ENCODE results near the gene EPG5.

EPG5 gene

DNA sequence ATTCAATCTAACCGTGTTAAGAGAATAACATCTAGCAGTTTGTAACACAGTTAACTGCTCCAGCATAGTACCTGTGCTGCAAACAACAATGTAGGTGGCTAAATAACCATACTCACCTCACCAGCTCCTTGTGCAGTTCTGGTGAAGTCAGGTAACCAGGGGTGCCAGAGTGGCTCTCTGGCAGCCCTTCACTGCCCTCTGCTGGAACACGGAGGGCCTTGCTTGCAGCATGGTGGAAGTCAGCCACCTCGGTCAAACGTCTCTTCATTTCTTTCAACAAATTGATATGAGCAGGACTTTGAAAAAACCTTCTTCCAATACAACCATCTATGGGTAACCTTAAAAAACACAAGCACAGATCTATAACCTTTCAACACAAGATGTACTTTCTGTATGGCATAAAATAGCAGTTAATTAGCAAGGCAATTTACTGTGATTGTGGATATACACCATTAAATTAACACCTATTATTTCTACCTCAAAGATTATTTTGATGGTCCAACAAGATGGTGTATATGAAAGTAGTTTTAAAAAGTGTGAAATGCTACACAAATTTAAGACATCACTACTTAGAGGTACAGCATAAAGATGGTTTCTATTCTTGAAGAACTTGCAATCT lies 56.6 kb downstream of the EPG5 start:
- peak; percentile 86 for DNase-seq

DNA sequence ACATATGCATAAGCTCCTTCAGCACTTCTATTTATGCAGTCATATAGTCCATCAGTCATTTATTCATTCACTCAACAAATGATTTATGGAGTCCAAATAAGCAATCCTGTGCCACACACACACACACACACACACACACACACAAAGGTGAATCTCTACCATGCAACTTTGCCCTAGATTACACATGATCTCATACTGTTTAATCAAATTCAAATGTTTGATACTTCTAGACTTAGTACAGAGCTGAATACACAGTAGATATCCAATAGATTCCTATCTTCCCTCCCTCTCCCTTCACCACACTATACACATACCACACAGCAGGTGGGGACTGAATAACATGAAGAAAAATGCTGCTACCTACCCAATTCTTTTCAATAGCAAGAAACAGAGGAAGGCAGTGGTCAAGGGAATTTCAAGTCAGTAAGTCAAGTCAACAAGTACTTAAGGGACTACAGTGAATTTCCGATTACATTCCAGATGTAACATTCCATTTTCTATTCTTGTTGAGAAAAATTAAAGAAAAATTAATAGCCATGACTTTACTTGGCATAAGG lies 65.4 kb downstream of the EPG5 start:
- DNase-seq, result no peak

DNA sequence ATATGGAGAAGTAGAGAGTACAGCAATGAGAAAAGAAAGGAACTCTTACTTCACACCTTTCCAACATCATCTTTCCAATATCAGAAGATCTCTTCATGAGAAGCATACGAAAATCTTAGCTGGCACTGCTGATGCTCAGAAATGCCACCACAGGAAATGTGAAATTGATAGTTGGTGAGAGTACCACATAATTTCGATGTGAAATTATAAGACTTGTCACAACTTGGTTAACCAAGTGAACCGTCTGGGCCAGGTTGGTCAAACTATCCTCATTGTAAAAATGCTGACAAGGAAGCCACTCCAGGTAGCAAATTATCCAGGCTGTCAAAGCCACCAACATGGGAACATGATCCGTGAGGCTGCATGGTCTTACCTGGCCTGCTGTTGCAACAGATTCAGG lies 66.5 kb downstream of the EPG5 start:
- no peak for DNase-seq

DNA sequence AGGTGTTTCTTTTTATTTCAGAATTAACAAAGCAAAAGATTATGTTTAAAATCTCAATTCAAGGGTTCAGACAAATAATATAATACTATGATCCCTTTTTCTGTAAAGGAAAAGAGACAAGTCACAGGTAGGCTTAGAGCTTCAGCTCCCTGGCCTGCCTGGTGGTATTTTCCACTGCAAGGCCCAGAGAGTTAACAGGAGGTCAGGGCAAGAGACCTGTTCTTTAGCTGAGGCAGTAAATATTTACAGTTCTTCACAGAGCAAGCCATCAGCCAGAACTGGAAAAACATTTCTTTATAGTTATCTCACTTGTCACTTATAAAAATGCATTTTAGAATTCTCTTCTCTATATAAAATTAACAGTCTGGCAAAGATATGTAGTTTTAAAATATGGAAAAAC lies 70.1 kb downstream of the EPG5 start:
- DNase-seq, result no peak

DNA sequence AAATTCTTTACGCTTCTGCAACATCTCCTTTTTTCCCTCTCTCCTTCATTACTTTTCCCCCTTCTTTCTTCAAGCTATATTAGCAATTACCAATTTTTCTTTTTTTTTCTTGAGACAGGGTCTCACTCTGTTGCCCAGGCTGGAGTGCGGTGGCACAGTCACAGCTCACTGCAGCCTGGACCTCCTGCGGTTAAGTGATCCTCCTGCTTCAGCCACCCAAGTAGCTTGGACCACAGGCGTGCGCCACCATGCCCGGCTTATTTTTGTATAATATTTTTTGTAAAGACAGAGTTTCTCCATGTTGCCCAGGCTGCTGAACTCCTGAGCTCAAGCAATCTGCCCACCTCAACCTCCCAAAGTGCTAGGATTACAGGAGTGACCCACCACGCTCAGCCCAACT lies 70.7 kb downstream of the EPG5 start:
- DNase-seq, result no peak

DNA sequence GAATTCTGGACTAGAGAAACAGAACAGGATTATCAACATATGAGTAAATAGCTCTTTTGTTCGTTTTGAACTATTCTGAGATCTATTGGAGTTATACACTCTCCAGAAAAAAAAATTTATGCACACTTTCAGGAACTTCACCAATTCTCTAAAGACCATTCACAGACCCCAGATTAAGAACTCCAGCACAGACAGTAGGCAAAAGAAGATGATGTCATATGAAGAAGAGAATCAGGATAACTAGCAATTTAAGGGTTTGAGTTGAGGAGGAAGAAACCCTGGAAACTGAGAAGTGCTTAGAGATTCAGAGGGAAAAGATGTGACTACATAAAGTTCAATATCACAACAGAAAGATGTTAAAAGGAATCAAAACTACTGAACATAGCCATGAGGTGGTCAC lies 71.8 kb downstream of the EPG5 start:
- no peak for DNase-seq

DNA sequence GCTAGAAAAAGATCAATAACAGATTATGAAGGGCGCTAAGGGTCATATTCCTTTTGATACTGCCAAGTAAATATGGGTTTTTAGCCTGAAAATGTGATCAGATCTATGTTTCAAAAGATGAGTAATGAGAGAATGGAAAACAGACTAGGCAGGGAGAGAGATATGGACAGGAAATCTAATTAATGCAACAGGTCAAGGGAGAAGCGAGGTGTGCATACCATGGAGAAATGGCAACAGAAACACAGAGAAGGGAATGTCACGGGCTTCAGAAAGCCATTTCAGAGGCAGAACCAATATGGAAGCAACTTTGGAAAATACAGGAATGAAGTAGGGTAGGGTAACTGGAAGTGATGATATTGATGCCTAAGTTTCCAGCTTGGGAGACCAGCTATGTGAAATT lies 72.3 kb downstream of the EPG5 start:
- DNase-seq, result no peak

DNA sequence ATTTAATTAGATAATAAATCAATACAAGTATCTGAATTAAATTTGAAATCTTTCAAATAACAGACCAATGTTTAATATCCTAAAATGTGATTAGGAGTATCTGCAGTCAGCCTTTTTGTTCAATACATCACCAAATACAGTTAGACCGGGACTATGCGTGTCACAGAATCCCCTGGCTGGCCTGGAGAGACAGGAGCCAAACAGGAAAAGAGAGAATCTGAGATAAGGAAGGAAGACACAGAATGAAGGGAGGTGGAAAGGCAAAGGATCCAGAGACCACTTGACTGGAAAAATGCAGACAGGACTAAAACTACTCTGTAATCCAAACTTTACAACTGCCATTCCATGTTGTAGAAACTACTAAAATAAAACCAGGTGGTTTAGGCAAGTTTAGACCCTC lies 75.3 kb downstream of the EPG5 start:
- no peak for DNase-seq

DNA sequence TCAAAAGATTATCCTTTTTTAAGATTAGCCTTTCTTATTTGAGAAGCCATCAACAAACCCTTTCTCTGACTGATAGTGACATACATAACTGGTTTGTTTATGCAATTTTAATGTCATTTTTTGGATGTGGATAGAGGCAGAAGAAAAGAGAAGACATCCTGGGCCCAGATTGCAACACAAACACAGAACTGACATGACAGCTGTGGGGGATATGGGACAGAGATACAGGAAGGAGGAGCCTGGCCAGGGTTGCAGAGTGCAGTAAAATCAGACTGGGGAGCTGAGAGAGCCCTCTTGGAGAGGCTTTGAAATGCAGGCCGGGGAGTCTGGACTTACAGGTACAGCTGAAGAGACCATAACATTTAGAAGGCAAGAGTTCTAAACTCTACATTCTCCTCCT lies 76.5 kb downstream of the EPG5 start:
- DNase-seq, result no peak

DNA sequence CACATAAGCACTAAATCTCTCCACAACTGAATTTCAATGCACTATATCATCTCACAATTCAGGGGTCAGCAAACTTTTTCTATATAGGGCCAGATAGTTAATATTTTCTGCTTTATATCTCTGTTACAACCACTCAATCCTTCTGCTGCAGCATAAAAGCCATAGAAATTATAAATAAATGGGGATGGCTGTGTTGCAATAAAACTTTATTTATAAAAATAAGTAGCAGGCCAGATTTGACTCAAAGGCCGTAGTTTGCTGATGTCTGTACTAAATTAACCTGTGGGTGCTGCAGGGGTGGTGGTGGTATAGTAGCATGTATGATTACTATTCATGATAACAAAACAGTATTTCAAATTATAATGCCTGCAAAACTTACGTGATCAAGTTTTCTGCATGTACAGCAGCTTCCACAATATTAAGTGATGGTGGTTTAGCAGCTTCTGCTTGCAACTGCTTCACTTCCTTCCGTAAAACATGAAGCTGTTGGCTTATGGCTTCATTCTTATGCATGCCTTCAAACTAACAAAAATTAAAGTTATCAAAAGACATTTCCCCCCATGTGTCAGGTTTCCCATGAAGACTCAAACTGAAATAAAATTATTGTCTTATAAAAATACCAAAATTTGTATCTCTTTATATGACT lies 77.6 kb downstream of the EPG5 start:
- no peak for DNase-seq

DNA sequence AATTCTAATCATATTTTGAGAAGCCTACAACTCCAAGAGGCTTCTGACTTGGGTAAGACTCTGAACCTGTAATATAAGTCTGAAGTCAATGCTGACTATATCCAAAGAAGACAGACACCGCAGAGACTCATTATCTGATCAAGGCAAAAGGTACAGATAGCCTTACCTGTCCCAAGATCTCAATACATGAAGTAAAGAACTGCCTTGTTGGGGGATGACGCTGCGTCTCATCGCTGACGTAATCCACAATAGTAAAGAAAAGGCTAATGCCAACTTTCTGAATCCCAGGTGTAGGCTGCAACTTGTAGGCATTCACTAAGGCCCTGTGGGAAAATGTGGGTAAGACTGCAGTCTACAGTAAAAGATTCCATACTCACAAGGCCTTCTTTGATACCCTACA lies 79.5 kb downstream of the EPG5 start:
- DNase-seq, result no peak

DNA sequence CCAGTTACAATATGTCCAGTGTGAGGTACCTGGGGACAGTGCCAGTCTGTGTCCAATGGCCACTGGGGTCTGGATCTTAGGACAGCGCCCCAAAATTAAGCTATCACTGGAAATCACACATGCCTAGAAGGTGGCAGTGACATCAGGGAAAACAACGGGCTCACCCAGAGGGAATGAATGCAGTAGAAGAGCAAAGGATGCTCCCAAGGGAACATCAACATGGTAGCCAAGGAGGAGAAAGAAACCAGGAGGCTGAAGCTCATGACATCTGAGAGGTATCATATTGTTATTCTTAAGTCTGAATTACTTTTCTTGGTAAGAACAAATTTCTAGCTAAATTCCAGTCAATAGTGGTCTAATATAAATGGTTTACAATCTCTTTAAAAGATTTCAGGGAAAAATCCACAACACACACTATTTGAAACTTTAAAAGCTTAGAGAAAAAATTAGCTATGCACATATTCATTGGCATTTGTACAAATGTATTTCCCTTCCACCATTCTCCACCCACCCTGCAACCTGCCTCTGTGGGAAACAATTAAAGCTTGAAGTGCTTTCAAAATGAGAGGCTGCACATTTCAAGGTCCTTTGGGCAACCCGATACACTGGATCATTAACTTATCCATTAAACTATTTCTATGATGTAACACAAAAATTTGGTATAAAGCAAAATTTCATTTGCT lies 86.1 kb downstream of the EPG5 start:
- no peak for DNase-seq

DNA sequence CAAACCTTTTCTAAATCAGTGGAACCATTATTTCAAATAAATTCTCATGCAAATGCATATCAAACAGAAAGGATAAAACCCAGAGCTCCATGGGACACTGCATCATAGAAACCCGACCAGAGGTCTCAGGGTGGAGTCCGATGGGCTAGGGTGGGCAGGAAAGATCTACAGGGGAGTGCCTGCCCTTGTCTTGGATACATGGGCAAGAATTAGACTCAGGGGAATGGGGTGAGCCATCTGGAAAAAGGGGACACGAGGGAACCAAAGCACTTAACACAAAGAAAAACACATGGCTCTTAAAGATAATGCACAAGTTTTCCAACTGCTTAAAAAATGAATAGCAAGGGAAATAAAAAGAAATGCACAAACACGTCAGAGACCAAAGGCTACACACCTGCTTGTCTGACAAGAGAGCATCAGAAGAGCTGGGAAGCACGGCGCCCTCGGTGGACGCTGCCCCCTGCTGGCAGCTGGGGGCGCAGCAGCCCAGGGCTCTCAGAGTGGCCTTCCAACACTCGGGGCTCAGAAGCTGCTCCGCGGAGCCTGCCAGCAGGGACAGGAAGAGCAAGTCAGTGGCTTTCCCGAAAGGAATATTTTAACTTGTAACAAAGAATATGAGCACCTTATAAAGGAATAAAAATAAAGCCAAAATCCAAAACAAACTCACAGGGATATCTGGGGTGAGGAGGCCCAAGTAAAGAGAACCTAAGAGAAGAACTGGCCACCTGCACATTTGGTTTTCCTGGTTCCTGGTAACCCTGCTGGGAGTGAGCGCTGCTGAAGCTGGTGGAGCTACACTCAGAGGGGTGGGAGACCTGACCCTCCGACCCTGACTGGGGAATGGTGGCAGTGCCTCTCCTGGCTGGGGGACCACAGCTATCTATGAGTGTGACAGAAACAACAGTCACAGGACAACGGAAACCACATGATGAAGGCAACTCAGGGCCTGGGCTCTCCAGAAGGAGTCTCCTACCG lies 87.2 kb downstream of the EPG5 start:
- DNase-seq, result peak; percentile 90

DNA sequence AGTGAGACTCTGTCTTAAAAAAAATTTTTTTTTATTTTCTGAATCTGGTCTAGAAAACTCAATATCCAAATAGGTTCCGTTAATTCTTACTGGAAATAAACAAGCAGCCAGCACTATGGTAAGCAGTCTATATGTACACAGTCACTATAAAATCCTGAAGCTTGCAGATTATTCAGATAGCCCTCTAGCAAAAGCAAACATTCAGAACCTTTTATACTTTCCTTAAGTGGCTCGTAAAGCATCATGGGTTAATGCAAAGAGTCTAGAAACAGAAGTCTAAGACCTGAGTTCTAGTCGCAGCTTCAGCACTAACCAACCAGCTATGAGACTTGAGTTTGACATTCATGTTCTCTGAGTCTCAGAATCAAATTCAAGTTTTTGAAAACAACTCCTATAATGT lies 89.7 kb downstream of the EPG5 start:
- DNase-seq, result no peak

DNA sequence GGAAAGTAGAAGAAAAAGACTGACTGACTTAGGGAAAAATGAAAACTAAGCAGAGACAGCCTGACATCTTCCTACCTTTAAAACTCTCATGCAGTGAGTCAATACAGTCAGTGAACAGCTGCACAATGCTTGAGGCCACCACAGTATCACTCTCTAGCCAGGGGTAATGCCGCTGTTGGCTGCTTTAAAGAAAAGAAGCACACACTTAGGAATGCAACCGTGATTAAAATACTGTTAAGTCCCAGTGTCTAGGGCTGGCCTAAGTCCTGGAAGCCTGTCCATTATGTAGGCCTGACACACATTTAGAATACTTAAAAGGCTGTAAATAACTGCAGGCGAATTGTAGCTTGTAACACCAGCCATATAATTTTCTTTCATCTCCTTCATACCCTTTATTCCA lies 91.0 kb downstream of the EPG5 start:
- no peak for DNase-seq

DNA sequence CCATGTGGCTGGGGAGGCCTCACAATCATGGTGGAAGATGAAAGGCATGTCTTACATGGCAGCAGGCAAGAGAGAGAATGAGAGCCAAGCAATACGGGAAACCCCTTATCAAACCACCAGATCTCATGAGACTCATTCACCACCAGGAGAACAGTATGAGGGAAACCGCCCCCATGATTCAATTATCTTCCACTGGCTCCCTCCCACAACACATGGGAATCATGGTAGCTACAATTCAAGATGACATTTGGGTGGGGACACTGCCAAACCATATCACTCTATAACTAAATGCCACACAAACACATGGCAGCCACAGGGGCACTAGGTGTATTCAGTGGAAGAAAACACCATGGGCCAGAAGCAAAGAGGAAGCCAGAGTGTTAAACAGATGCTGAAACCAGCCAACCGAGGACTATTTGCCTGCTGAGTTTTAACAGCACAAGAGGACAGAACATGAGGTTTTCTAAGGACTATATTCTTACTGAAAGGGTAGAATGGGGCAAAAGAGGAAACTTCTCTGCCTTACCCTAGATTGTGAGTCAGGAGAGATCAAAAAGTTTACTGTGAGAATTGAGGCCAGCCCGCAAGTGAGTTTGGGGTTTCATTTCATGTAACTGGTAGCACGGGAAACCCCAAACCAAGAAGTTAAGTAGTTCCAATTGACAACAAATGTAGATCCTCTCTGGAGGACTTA lies 92.5 kb downstream of the EPG5 start:
- DNase-seq, result peak; percentile 80

DNA sequence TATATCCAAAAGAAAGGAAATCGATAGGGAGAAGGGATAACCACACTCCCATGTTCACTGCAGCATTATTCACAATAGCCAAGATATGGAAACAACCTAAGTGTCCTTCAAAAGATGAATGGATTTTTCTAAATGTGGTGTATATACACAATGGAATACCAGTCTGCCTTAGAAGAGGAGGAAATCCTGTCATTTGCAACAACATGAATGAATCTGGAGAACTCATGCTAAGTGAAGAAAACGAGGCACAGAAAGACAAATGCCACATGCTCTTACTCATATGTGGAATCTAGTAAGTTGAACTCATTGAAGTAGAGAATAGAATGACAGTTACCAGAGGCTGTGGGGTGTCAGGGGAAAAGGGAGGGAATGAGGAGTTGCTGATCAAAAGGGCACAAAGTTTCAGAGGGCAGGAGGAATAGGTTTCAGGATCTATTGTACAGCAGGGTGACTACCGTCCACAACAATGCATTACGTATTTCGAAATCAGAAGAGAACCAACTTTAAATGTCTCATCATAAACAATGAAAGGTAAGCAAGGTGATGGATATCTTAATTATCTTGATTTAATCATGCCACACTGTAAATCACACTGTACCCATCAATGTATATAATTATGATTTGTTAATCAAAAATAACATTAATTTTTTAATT lies 95.6 kb downstream of the EPG5 start:
- DNase-seq, result no peak

DNA sequence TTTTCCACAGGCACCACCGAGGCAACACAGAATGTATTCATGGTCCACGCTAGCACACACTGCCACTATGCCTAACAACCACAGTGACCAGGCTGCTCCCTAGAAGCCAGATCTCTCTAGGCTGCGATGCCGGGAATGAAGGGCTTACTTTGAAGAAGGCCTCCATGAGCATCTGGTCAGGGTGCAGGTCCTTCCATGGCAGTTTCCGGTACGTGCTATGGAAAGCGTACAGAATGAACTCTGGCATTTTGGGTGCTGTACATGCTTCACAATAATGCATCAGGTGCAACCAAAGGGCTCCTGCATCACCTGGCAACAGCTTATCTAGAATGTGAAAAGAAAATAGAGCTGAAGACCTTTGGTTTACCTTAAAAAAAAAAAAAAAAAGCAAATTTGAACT lies 96.7 kb downstream of the EPG5 start:
- no peak for DNase-seq

DNA sequence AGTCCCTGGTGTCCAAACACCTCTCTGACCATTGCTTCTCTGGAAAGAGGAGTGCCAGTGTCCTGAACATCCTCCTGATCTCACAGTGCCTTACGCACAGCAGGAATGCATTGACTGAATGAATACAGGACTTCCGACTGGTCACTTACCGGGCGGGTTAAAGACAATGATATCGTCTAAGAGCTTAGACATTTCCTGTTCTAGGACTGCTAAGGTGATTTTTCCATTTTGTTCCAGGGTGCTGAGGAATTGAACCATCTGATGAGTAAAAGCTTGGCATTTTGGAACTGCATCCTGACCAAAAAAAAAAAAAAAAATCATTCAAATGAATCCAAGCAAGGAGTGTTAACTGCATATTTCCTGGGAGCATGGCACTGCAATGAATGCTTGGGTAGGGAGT lies 101.7 kb downstream of the EPG5 start:
- DNase-seq, result no peak

DNA sequence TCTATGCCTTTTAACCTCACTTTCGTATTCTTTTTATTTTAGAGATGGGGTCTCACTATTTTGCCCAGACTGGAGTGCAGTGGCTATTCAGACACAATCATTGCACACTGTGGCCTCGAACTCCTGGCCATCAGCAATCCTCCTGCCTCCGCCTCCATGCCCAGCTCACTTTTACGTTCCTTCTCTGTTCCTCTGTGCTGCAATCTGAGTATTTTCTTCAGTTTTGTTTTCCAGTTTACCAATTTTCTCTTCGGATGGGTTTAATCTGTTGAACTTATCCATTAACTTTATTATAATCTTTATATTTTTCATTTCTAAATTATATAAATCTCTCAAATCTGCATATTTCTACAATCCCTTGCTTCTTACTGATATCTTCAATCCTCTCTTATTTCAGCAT lies 103.0 kb downstream of the EPG5 start:
- no peak for DNase-seq

DNA sequence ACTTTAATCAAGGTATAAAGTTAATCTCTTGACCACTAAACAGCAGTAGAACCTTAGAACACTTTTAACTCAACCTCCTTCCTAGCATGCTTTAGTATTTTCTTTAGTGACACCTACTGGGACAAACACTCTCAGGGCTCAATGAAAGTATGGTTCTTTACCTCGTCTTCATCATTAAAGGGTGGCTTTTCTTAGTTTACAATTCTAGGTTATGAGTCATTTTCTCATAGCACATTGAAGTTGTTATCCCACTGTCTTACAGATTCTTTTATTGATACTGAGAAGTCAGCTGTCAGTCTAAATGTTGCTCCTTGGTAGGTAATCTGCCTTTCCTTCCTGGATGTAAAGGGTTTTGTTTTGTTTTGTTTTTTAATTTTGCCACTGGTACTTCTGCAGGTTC lies 103.7 kb downstream of the EPG5 start:
- DNase-seq, result no peak

DNA sequence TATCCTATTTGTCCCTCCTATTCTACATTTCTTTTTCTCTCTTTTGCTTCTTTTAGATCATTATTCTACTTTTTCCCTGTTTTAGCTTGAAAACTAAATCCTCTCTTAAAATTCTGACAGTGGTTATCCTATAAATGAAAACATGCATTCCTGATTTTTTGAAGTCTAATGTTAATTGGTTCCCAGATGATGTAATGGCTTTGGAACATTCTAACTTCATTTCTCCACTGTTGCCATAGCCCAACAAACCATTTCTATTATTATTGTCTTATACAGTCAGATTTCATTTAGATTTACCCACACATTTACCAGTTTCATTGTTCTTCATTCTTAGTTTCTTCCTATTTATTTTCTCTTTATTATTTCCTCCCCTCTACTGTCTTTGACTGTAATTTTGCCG lies 105.2 kb downstream of the EPG5 start:
- no peak for DNase-seq
